Fibroblast of the aortic adventitia (primary cell): ENCODE measurements around the gene IMMP2L. TPM values are rescaled to one million over a fixed set of nuclear protein-coding genes. Genes with fewer than 3 reads are reported as not detected.

Source experiments
- DNase-seq: peaks from one replicate; pipeline ENCODE4 v3.0.0-alpha.2; 2010; ENCODE audit warnings: low read depth
- H3K4me3 ChIP-seq: 2 replicates; pipeline ENCODE4 v1.5.1; 2011; ENCODE audit warnings: low read depth, mild to moderate bottlenecking, control low read depth, low read length, moderate library complexity
- total RNA-seq: library from RNA; depleted of rRNA; stranded (reverse); fragments of >200 nt; gene quantifications from 2 replicates; pipeline ENCODE4 v1.2.3, GENCODE V29; 2012; ENCODE audit warnings: low replicate concordance
- TF ChIP-seq, protein P1 (sequence below): IDR thresholded peaks from 2 replicates; pipeline ENCODE4 v1.5.1; 2011; ENCODE audit warnings: mild to moderate bottlenecking, low read length, control low read depth, inconsistent platforms; ENCODE audit not compliant: insufficient read depth

IMMP2L gene
- total RNA-seq, 1 donor = 9.9 TPM

DNA sequence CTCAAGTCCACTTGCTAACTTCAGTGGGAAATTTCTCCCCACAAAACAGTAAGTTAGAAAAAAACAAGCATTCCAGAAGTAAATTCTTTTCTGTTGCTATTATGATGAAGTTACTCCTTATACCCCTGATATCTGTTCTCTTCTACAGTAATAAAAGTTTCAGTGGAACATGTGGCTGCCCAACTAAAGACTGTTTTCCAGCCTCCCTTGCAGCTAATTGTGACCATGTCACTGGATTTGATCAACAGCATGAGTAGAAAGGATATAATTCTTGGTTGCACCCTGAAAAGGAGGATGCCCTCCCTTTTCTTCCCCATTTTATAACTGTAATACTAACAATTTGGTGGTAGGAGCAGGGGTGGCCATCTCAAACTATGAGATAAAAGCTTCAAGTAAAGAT is 40.6 kb downstream of the IMMP2L start:
- TF ChIP-seq, protein P1, sequence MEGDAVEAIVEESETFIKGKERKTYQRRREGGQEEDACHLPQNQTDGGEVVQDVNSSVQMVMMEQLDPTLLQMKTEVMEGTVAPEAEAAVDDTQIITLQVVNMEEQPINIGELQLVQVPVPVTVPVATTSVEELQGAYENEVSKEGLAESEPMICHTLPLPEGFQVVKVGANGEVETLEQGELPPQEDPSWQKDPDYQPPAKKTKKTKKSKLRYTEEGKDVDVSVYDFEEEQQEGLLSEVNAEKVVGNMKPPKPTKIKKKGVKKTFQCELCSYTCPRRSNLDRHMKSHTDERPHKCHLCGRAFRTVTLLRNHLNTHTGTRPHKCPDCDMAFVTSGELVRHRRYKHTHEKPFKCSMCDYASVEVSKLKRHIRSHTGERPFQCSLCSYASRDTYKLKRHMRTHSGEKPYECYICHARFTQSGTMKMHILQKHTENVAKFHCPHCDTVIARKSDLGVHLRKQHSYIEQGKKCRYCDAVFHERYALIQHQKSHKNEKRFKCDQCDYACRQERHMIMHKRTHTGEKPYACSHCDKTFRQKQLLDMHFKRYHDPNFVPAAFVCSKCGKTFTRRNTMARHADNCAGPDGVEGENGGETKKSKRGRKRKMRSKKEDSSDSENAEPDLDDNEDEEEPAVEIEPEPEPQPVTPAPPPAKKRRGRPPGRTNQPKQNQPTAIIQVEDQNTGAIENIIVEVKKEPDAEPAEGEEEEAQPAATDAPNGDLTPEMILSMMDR = no peak
- no peak for DNase-seq
- H3K4me3 ChIP-seq = no peak overlapping the region

GRCh38 chr7:111518264-111518663 is 44.0 kb downstream of the IMMP2L start:
- no peak for DNase-seq
- TF ChIP-seq, protein P1 = no peak
- no peak overlapping the region for H3K4me3 ChIP-seq

- no peak overlapping the region for H3K4me3 ChIP-seq
- DNase-seq = no peak
- TF ChIP-seq, protein P1 = no peak
These were observed 44.7 kb downstream of the IMMP2L start for GRCh38 chr7:111517549-111517951.

GRCh38 chr7:111516612-111517011 is 45.7 kb downstream of the IMMP2L start:
- no peak for DNase-seq
- no peak overlapping the region for H3K4me3 ChIP-seq
- TF ChIP-seq, protein P1 = no peak

GRCh38 chr7:111513566-111513965 is 48.7 kb downstream of the IMMP2L start:
- TF ChIP-seq, protein P1 = no peak
- DNase-seq = no peak
- no peak overlapping the region for H3K4me3 ChIP-seq

GRCh38 chr7:111511845-111512244 is 50.4 kb downstream of the IMMP2L start:
- TF ChIP-seq, protein P1 = no peak
- no peak for DNase-seq
- H3K4me3 ChIP-seq = no peak overlapping the region

DNA sequence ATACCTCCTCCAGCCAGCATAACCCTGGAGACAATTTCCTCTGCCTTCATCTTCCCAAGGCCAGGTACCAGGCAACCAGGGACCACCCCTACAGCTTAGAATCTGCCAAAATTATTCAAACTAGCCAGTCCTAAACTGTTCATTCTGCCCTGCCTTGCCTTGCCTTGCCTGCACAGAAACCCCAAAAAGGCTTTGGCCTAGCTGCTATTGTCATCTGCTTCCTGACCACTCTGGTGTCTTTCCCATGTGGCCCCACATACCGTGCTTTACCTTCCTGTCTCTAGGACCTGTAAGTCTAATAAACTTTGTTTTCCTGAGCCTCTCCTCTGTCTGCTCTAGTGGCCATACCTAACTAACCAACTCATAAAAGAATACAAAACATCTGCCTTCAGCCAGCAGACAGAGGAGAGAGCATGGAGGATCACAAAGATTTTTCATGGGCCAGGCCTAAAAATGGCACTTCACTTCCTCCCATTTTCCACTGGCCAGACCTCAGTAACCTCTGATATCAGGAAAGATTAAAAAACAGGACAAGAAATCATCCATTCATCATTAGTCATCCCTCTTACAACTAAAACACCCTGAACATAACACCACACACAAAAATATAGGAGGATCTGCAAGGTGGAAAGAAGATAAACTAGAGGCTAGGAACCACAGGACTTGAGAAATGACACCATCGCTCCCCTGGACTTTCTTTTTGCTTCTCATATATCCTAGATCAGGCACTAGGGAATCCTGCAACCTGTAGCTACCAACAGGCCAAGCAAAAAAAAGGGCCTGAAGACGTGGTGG is 51.5 kb downstream of the IMMP2L start:
- no peak for DNase-seq
- TF ChIP-seq, protein P1 = no peak
- H3K4me3 ChIP-seq = no peak overlapping the region
